Lower leg skin (tissue), 3 donors: ENCODE measurements around the gene AIG1.

Experiments
- POLR2A ChIP-seq, 2 donors: fragments of 450-650 bp; IDR thresholded peaks; one replicate each; pipeline ENCODE4 v1.6.1; 2016 to 2017; ENCODE audit warnings: antibody characterized with exemption in 2 of 2, mild to moderate bottlenecking in 1 of 2, moderate library complexity in 1 of 2
- TF ChIP-seq, protein P1 (sequence below), 3 donors: fragments of 450-650 bp; IDR thresholded peaks; one replicate each; pipeline ENCODE4 v1.5.1; 2016; ENCODE audit warnings: antibody characterized with exemption in 3 of 3, mild to moderate bottlenecking in 3 of 3, moderate library complexity in 2 of 3

DNA sequence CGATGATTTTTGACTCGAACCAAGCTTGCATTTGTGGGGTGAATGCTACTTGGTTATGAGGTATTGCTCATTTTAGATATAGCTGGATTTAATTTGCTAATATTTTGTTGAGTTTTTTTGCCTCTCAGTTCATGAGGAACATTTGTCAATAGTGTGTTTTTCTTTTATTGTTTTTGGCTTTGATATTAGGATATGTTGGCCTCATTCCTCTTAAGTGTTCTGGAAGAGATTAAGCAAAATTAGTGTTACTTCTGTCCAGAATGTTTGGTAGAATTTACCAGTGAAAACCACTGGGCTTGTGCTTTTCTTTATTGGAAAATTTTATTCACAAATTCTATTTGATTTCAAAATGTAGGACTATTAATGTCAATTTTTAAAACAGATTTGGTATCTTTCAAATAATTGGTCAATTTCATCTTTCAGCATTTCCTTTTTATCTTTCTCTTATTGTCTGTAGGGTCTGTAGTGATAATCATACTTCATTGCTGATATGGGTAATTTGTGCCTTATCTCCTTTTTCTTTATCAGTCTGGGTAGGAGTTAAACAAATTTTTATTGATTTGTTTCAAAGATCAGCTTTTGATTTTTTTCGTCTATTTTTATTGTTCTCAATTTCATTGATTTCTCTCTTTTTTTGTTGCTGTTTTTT lies 14.1 kb downstream of the AIG1 start:
- TF ChIP-seq POLR2A (IDR thresholded peaks at IDR 0.05) = no peak
- TF ChIP-seq, protein P1, sequence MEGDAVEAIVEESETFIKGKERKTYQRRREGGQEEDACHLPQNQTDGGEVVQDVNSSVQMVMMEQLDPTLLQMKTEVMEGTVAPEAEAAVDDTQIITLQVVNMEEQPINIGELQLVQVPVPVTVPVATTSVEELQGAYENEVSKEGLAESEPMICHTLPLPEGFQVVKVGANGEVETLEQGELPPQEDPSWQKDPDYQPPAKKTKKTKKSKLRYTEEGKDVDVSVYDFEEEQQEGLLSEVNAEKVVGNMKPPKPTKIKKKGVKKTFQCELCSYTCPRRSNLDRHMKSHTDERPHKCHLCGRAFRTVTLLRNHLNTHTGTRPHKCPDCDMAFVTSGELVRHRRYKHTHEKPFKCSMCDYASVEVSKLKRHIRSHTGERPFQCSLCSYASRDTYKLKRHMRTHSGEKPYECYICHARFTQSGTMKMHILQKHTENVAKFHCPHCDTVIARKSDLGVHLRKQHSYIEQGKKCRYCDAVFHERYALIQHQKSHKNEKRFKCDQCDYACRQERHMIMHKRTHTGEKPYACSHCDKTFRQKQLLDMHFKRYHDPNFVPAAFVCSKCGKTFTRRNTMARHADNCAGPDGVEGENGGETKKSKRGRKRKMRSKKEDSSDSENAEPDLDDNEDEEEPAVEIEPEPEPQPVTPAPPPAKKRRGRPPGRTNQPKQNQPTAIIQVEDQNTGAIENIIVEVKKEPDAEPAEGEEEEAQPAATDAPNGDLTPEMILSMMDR (IDR thresholded peaks at IDR 0.05) = no peak
